Measurements from ENCODE around the gene SETD1B.

GRCh38 chr12:121861636-121862254 lies 57.9 kb downstream of the SETD1B start:
- TF ChIP-seq CTCF (conservative IDR thresholded peaks at IDR 0.05 in 1 of 2, IDR thresholded peaks at IDR 0.05 in 1 of 2; ENCODE audit: low read depth in 1 of 2, low read length in 2 of 2), result no peak
- TF ChIP-seq EZH2 (IDR thresholded peaks at IDR 0.05; ENCODE audit: low read length, missing control alignments), result no peak

Data from fibroblast of lung (primary cell).